Activated CD4-positive, alpha-beta T cell treated with anti-CD3 and anti-CD28 coated beads for 36 hours (primary cell): ENCODE measurements around the gene TYW1B. TPM values are rescaled to one million over a fixed set of nuclear protein-coding genes. Genes with fewer than 3 reads are reported as not detected.
A peak's percentile ranks its signal among the peaks of the same experiment; 100 is the strongest.
"Not testable (repeated sequence)": the region's sequence is repeated elsewhere in the genome, so short reads cannot be mapped to it uniquely, and the experiment has no call there.

Experiments used
- ATAC-seq: fragments of 200-7000 bp; cut with Tn5 transposase; one replicate; pipeline ENCODE4 v1.10.0; 2021; ENCODE audit warnings: mild to moderate bottlenecking, moderate library complexity
- CTCF ChIA-PET: fragments of 350-600 bp; sonication (Branson Sonifier 250); formaldehyde crosslinking; loops from one replicate; lab custom pipeline; 2021; ENCODE audit warnings: antibody characterized with exemption; lab: Charles Lee
- POLR2A ChIA-PET: fragments of 350-600 bp; sonication (Branson Sonifier 250); formaldehyde crosslinking; loops from one replicate; lab custom pipeline; 2021; ENCODE audit warnings: antibody characterized with exemption, inconsistent platforms; lab: Charles Lee
- DNase-seq: peaks from one replicate; pipeline ENCODE4 v3.0.0-alpha.2; 2020
- H3K27ac Mint-ChIP-seq: one replicate; pipeline ENCODE4 v1.8.0; 2021; ENCODE audit warnings: mixed read lengths
- H3K27me3 Mint-ChIP-seq: one replicate; pipeline ENCODE4 v1.8.0; 2021; ENCODE audit warnings: mixed read lengths
- H3K36me3 Mint-ChIP-seq: one replicate; pipeline ENCODE4 v1.8.0; 2021; ENCODE audit warnings: low read depth, mixed read lengths
- H3K4me1 Mint-ChIP-seq: one replicate; pipeline ENCODE4 v1.8.0; 2021; ENCODE audit warnings: mixed read lengths
- H3K4me3 Mint-ChIP-seq: one replicate; pipeline ENCODE4 v1.8.0; 2021; ENCODE audit warnings: mild to moderate bottlenecking, moderate library complexity, mixed read lengths
- H3K9me3 Mint-ChIP-seq: one replicate; pipeline ENCODE4 v1.8.0; 2021; ENCODE audit warnings: low read depth, mixed read lengths
- intact Hi-C, 2 experiments: fragments of 100-400 bp; cut with DNase I in 1 of 2; cut with micrococcal nuclease in 1 of 2; formaldehyde crosslinking; loops; one replicate each; pipeline versions ENCODE4 v1.14.2 to v1.15.1; 2022 to 2024; cut with DNase I, micrococcal nuclease
- total RNA-seq, 2 experiments: library from RNA; stranded (reverse); gene quantifications; one replicate each; pipeline ENCODE4 v1.2.3, GENCODE V29; 2021

The TYW1B gene
- total RNA-seq: 1 to 10 TPM; 3.5 to 3.9 TPM

GRCh38 chr7:72827839-72828591, at the start of gene TYW1B:
TYW1B (minus strand) TSS chr7:72828200; CDS start chr7:72828075, 125 bp downstream.
- Mint-ChIP-seq H3K27ac (peak within 1 kb of the TSS; percentile 74), H3K4me3 (peak within 1 kb of the TSS; percentile 94), H3K36me3 (peaks cover 21% of the 10 kb centered on the region), H3K4me1 (peaks cover 28% of the 10 kb centered on the region)
- H3K9me3 Mint-ChIP-seq, POLR2A ChIA-PET, H3K27me3 Mint-ChIP-seq: not testable (repeated sequence)
- peak; percentile 98 for DNase-seq
- intact Hi-C loops: loop anchor here (1.0 to 5.0 kb wide), 9 partner anchors 51 to 909 kb away; partner anchors contain the start of genes ABHD11 (in 1 of the 2), BAZ1B (in 1 of the 2), BUD23 (in 1 of the 2) and DNAJC30 (in 1 of the 2)
- peak; percentile 92 for ATAC-seq
- CTCF ChIA-PET: interaction anchor here (1.1 to 1.3 kb wide), 2 partner anchors 10 to 88 kb away, joined by 4 read pairs; no protein-coding TSS in a partner anchor

- POLR2A ChIA-PET, CTCF ChIA-PET, H3K36me3 Mint-ChIP-seq, ATAC-seq, DNase-seq, H3K4me3 Mint-ChIP-seq, intact Hi-C loops, H3K27me3 Mint-ChIP-seq, H3K27ac Mint-ChIP-seq, H3K9me3 Mint-ChIP-seq, H3K4me1 Mint-ChIP-seq: not testable (repeated sequence)
Measured at GRCh38 chr7:72867591-72867990, 39.6 kb upstream of the TYW1B start.

- POLR2A ChIA-PET, H3K27ac Mint-ChIP-seq, H3K4me3 Mint-ChIP-seq, DNase-seq, ATAC-seq, H3K9me3 Mint-ChIP-seq, H3K4me1 Mint-ChIP-seq, H3K36me3 Mint-ChIP-seq, CTCF ChIA-PET, intact Hi-C loops, H3K27me3 Mint-ChIP-seq: not testable (repeated sequence)
Measured at GRCh38 chr7:72858846-72859400, 30.9 kb upstream of the TYW1B start.

- CTCF ChIA-PET, H3K4me3 Mint-ChIP-seq, H3K4me1 Mint-ChIP-seq, H3K36me3 Mint-ChIP-seq, ATAC-seq, H3K9me3 Mint-ChIP-seq, H3K27ac Mint-ChIP-seq, intact Hi-C loops, DNase-seq, H3K27me3 Mint-ChIP-seq, POLR2A ChIA-PET: not testable (repeated sequence)
Measured at GRCh38 chr7:72857925-72858324, 29.9 kb upstream of the TYW1B start.

GRCh38 chr7:72855261-72855660, 27.3 kb upstream of the TYW1B start:
- H3K27me3 Mint-ChIP-seq, H3K27ac Mint-ChIP-seq, DNase-seq, H3K36me3 Mint-ChIP-seq, intact Hi-C loops, H3K4me3 Mint-ChIP-seq, H3K9me3 Mint-ChIP-seq, ATAC-seq, H3K4me1 Mint-ChIP-seq, POLR2A ChIA-PET: not testable (repeated sequence)
- CTCF ChIA-PET: interaction anchor here (0.6 kb wide), 1 partner anchor 45 kb away, joined by 5 read pairs; no protein-coding TSS in a partner anchor

GRCh38 chr7:72852937-72853336, 24.9 kb upstream of the TYW1B start:
- H3K27ac Mint-ChIP-seq, intact Hi-C loops, H3K4me1 Mint-ChIP-seq, H3K27me3 Mint-ChIP-seq, ATAC-seq, H3K4me3 Mint-ChIP-seq, POLR2A ChIA-PET, H3K9me3 Mint-ChIP-seq, CTCF ChIA-PET, H3K36me3 Mint-ChIP-seq, DNase-seq: not testable (repeated sequence)

GRCh38 chr7:72850746-72851145, 22.7 kb upstream of the TYW1B start:
- H3K27me3 Mint-ChIP-seq, H3K9me3 Mint-ChIP-seq, ATAC-seq, POLR2A ChIA-PET, DNase-seq, H3K4me1 Mint-ChIP-seq, H3K36me3 Mint-ChIP-seq, intact Hi-C loops, H3K4me3 Mint-ChIP-seq, H3K27ac Mint-ChIP-seq, CTCF ChIA-PET: not testable (repeated sequence)

GRCh38 chr7:72844146-72844545, 16.1 kb upstream of the TYW1B start:
- H3K4me1 Mint-ChIP-seq, DNase-seq, H3K27me3 Mint-ChIP-seq, CTCF ChIA-PET, H3K27ac Mint-ChIP-seq, ATAC-seq, H3K4me3 Mint-ChIP-seq, POLR2A ChIA-PET: not testable (repeated sequence)
- peaks cover 11% of the 10 kb centered on the region for H3K9me3 Mint-ChIP-seq
- intact Hi-C loops: loop anchor here in 1 of 2 experiments (10.0 kb wide), 1 partner anchor 319 kb away; no protein-coding TSS in a partner anchor
- peaks cover 14% of the 10 kb centered on the region for H3K36me3 Mint-ChIP-seq

- ATAC-seq, H3K4me3 Mint-ChIP-seq, H3K27ac Mint-ChIP-seq, H3K27me3 Mint-ChIP-seq, CTCF ChIA-PET, POLR2A ChIA-PET, H3K4me1 Mint-ChIP-seq, DNase-seq: not testable (repeated sequence)
- intact Hi-C loops: loop anchor here in 1 of 2 experiments (10.0 kb wide), 1 partner anchor 318 kb away; no protein-coding TSS in a partner anchor
- peaks cover 18% of the 10 kb centered on the region for H3K36me3 Mint-ChIP-seq
- peaks cover 11% of the 10 kb centered on the region for H3K9me3 Mint-ChIP-seq
Measured at GRCh38 chr7:72843166-72843565, 15.2 kb upstream of the TYW1B start.

- POLR2A ChIA-PET, CTCF ChIA-PET, ATAC-seq: not testable (repeated sequence)
Measured at GRCh38 chr7:72840966-72841511, 13.0 kb upstream of the TYW1B start.

GRCh38 chr7:72838315-72838714, 10.3 kb upstream of the TYW1B start:
- DNase-seq, H3K4me3 Mint-ChIP-seq, intact Hi-C loops, H3K4me1 Mint-ChIP-seq, POLR2A ChIA-PET, ATAC-seq, H3K27ac Mint-ChIP-seq, H3K27me3 Mint-ChIP-seq: not testable (repeated sequence)
- Mint-ChIP-seq H3K36me3 (peaks cover 39% of the 10 kb centered on the region), H3K9me3 (peaks cover 11% of the 10 kb centered on the region)
- CTCF ChIA-PET: interaction anchor here (1.5 kb wide), 1 partner anchor 77 kb away, joined by 5 read pairs; no protein-coding TSS in a partner anchor

More at GRCh38 chr7:72840966-72841511, 13.0 kb upstream of the TYW1B start:
- H3K4me1 Mint-ChIP-seq, H3K27me3 Mint-ChIP-seq, DNase-seq, H3K27ac Mint-ChIP-seq, H3K4me3 Mint-ChIP-seq: not testable (repeated sequence)
- Mint-ChIP-seq H3K36me3 (peaks cover 30% of the 10 kb centered on the region), H3K9me3 (peaks cover 11% of the 10 kb centered on the region)
- intact Hi-C loops: loop anchor here in 1 of 2 experiments (10.0 kb wide), 1 partner anchor 316 kb away; no protein-coding TSS in a partner anchor
